HK-2 (cell line): ENCODE data around the gene SUPT6H.
"Not testable (repeated sequence)": the region's sequence is repeated elsewhere in the genome, so short reads cannot be mapped to it uniquely, and the experiment has no call there.

Experiments
- DNase-seq: peaks from one replicate; pipeline ENCODE4 v3.0.0-alpha.2; 2018; ENCODE audit not compliant: unreplicated experiment

Gene SUPT6H

DNA sequence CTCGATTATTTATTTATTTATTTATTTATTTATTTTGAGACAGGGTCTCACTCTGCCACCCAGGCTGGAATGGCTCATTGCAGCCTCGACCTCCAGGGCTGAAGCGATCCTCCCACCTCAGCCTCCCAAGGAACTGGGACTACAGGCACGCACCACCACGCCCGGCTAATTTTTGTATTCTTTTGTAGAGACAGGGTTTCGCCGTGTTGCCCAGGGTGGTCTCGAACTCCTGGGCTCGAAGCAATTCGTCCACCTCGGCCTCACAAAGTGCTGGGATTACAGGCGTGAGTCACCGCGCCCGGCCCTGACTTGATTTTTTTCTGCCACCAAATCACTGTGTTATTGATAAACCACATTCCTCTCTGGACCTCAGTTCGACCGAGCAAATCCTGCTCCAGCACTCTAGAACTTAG, 57.0 kb downstream of the SUPT6H start:
- no peak for DNase-seq

DNA sequence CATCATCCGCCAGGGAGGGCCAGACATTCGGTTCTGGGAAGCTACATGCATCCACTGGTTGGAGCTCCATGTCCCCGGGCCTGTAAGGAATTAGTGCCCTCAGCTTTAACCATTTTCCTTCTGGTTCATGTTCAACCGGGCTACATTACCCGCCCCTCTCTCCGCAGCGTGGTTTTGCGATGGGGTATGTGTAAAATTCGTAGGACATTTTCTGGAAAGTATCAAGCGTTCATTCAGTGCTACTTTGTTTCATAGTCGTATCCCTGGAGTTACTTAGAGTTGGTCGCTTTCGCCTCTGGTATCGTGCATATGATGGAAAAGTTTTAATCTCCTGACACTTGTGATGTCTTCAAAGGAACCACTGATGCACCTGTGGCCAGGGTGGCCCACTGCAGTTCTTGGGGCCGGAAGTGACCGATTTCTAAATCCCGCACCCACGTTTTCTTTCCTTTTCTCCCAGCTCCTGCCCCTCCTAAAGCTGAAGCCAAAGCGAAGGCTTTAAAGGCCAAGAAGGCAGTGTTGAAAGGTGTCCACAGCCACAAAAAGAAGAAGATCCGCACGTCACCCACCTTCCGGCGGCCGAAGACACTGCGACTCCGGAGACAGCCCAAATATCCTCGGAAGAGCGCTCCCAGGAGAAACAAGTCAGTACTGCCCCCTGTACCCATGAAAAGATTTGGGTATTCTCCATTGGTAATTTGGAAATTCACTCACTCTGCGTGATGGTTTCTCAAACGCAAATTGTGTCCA, 58.4 kb downstream of the SUPT6H start:
- no peak for DNase-seq

DNA sequence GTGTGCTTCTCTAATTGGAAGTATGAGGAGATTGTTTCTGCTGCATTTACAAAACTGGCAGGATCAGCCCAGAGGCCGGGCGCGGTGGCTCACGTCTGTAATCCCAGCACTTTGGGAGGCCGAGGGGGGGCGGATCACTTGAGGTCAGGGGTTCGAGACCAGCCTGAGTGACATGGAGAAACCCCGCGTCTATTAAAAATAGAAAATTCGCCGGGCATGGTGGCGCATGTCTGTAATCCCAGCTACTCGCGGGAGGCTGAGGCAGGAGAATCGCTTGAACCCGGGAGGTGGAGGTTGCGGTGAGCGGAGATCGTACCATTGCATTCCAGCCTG, 59.0 kb downstream of the SUPT6H start:
- not testable (repeated sequence) for DNase-seq

DNA sequence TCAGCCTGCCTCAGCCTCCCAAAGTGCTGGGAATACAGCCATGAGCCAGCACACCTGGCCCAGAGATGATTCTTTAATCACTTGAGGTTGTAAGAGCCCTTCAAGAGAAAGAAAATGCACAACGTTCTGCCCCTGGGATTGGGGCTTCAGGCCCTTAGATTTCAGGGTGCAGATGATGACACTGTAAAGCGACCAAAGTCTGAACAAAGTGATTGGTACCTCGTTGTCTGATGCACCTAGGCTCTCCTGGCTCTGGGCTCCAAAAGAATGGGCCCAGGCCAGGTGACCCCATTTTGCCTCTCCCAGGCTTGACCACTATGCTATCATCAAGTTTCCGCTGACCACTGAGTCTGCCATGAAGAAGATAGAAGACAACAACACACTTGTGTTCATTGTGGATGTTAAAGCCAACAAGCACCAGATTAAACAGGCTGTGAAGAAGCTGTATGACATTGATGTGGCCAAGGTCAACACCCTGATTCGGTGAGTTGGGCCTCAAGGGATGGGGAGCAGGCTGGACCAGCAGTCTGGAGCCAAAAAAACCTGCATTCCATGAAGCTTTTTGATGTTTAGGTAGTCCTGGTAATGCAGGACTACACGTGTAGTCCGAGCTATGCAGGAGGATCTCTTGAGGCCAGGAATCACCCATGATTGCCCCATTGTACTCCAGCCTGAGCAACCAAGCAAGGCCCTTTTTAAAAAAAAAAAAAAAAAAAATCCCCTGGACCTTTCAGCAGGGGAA, 60.6 kb downstream of the SUPT6H start:
- no peak for DNase-seq

DNA sequence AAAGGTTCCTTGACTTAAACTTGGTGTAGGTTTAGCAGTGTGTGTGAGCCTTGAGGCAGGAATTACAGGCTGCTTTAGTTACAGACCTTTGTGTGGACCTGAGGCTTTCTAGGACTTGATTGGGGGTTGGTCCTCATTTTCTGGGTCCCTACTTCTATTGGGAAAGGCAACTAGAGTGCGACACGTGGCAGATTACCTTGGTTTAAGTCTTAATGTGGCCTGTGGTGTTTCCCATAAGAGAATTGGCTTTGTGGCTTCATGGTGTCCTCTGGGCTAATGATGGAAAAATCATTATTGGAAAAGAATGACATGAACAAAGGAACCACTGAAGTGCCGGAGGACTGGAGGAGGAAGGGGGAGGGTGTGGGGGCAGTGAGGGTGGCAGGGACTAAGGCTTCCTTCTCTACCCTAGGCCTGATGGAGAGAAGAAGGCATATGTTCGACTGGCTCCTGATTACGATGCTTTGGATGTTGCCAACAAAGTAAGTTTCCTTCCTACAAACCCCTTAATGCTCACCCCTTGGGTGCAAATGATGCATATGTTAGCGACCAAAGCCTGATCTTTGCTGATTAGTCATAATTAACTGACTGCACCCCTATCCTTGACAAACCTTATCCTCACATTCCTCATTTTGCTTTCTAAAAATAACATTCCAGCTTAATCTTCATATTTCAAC, 61.3 kb downstream of the SUPT6H start:
- DNase-seq, result no peak

DNA sequence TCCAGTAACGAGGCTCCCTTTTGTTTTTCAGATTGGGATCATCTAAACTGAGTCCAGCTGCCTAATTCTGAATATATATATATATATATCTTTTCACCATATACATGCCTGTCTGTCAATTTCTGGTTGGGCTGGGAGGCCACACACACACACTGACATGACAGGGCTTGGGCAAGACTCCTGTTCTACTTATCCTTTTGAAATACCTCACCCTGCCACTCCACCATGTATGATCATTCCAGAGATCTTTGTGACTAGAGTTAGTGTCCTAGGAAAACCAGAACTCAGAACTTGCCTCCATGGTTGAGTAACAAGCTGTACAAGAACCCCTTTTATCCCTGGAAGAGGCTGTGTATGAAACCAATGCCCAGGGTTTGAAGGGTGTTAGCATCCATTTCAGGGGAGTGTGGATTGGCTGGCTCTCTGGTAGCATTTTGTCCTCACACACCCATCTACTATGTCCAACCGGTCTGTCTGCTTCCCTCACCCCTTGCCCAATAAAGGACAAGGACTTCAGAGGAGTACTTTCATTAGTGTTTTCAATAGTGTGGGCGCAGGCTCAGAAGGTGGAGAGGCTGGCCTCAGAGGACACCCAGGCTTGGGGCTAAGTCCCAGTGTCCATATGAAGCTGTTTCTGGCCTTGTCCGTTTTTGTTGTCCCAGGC, 62.0 kb downstream of the SUPT6H start:
- not testable (repeated sequence) for DNase-seq

DNA sequence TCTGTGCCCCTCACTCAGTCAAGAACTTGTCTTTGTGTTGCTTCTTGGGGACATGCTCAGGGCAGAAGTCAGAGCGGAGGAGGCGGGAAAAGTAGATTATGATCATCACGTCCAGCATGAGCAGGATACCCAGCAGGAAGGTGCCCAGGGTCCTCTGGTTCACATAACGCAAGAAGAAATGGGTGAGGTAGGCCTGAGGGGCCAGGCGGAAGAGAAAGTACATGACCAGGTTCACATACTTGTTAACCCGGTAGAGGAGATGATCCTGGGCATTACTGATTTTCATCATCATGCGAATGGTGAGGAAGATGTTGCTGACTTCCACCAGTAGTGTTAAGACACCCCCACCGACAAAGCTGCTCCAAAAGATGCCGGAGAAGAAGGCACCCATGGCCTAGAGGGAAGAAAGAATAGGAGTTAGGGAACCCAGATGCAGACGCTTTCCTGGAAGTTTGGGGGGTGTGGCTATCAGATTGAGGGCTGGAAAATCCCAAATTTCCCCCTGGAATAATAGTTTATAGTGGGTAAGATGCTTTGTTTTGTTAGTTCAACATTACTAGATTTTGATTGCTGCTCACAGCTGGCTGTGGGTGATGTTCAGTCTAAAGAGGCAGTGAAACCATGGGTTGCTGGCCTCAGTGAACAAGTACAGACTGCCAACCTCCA, 62.6 kb downstream of the SUPT6H start:
- DNase-seq, result no peak

DNA sequence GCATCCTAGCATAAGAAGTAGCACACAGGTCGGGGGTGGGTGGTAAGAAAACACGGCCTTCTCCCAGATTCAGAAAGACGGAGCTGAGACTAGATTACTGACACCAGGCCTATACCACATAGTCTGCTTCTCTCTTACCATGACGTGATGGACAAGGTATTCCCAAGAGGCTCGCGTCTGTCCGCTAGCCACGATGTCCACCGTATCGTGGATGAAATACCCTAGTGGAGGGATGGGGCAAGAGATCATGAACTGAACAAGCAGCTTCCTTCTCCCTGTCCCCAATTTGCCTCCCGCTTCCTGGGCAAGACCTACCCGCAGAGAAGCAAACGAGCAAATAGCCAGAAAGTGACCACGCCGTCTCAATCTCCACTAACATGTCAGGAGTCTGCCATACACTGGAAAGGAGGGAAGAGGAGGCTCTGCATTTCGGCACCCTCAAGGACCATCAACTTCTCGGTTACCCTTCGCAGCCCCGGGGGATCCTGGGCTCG, 63.2 kb downstream of the SUPT6H start:
- DNase-seq, result peak; percentile 74

DNA sequence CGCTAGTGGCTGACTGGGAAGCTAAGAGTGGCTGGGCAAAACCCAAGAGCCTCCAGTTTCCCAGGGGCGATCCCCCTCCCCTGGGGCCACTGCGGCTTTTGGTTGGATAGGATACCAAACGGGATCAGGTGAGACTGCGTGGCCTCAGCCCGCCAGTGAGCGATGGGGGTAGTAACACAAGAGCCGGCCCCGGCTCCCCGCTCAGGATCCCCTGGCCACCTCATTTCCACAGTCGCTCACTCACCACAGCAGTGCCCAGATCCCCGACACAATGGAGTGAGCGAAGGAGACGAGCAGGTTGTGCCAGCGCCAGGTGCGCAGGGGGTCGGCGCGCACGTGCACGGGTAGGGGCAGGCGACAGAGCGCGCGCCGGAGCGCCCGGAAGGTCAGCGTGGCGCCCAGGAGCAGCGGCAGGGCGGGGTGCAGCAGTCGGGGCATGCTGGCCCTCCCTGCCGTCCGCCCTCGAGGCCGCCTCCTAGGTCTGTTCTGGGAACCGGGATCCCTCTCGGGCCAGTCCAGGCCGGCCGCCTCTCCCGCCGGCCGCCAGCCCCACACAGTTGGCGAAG, 63.7 kb downstream of the SUPT6H start:
- DNase-seq, result peak; percentile 87

DNA sequence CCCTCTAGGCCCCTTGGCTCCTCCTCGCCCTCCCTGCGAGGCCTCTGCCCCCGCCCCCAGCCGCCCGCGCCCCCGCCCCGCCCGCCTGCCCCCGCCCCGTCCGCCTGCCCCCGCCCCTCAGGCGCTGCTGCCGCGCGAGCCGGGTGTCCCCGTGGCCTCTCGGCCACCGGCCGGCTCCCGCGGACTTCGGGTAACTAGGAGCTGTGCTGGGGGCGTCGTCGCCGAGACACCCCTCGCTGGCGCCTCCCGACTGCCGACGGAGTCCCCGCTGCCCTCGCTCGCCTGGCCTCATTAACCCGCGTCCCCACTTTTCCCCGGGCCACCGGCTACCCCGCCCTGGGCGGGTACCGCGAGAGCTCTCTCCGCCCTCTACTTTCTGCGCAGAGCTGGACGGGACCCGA, 64.2 kb downstream of the SUPT6H start, which contains the start of gene TLCD1:
TLCD1 (minus strand) TSS at position 8 of the 401 bp plus-strand sequence. CDS start 136 bp downstream, outside the sequence.
- peak; percentile 80 for DNase-seq

DNA sequence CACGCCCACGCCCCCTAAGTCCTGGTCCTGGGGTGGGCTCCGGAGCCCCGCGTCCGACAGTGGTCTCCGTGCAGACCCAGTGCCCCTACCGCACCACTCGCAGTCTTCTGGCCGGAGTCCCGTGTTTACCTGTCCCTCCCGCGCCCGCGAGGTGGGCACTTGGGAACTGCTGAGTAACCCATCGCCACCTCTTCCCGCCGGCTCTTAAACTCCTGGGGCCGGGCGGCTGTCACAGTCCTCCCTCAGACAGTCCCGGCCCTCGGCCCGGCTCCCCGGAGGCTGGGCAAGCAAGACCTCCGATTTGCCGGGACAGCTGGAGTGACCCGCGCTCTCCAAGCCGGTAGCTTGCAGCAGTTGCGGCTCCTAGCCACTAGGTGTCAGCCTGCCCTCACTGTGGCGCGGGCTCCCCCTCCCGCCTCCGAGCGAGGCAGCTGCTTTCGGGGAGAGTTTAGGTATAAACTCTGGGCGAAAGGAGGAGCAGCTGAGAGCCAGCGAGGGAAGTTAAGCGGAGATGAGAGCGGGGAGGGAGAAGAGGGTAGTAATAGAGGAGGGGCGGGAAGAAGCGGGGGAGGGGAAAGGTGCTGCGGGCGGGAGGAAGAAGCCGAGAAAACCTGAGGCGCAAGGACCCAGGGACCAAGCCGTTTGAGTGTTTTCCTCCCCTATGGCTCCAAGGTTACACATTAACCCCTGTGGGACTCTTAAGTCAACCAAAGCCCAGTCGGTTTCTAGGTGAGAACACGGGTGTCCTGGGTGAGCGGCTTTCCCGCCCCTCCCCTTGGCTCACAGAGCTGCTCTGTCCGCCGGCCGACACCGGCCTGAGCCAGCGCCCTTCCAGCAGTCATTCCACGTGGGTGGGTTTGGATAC, 64.9 kb downstream of the SUPT6H start:
- peak; percentile 97 for DNase-seq

DNA sequence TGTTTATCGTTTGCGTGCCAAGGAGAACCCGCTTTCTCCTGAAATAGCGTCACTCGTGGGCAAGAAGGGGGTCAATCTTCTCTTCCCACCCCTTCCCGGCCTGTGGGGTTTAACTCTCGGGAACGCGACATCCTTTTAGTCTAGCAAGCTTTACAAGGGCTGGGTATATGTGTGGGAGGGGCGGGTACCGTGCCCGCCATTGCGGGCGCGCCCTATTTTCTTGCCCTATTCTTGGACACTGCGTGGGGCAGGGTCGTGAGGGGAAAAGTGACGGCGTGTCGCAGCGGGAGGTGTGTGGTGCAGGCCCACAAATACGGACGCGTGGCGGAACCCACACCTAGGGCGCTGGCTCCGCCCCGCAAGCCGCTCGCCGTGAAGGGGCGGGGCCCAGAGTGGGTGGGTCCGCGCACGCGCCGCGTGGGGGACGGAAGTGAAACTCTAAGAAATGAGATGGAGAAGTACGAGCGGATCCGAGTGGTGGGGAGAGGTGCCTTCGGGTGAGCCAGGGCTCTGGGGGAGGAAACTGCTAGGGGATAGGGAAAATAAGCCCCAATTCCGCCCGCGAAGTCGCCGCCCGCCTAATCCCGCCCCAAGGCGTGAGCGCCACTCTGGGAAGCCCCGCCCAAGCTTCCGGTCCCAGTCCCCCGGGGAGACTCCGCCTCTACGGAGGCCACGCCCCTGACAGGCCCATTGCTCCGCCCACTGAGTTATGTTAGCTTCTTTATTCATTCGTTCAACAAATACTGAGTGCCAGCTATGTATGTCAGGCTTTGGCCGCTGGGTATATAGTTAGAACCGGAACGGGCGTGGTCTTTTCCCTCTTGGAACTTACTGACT, 66.6 kb downstream of the SUPT6H start, which contains the start of gene NEK8:
NEK8 (plus strand) TSS at position 425 of the 837 bp plus-strand sequence; CDS start at position 451, 26 bp downstream.
- peak; percentile 95 for DNase-seq

DNA sequence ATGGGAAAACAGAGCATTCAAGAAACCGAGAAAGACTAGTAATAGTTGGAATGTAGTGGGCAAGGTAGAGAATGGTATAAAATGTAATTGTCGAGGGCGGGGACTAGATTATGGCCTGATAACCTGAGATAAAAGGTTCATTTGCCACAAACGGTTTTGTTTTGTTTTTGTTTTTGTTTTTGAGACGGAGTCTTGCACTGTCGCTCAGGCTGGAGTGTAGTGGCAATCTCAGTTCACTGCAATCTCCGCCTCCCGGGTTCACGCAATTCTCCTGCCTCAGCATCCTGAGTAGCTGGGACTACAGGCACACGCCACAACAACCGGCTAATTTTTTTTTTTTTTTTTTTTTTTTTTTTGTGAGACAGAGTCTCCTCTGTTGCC, 67.9 kb downstream of the SUPT6H start:
- DNase-seq, result no peak

DNA sequence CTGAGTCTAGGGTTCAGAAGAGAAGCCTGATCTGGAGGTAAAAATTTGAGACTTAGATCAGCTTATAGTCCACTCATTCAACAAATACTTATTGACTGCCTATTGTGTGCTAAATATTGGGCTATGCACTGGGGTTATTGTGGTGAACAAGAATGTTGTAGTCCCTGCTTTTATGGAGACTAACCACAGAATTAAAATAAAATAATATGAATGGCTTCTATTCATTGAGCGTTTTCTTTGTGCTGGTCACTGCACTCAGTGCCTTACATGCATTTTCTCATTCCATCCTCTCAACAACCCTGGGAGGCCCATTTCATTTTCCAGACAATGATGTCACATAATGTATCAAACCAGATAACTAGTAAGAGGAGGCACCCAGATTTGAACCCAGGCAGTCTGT, 71.3 kb downstream of the SUPT6H start:
- no peak for DNase-seq

DNA sequence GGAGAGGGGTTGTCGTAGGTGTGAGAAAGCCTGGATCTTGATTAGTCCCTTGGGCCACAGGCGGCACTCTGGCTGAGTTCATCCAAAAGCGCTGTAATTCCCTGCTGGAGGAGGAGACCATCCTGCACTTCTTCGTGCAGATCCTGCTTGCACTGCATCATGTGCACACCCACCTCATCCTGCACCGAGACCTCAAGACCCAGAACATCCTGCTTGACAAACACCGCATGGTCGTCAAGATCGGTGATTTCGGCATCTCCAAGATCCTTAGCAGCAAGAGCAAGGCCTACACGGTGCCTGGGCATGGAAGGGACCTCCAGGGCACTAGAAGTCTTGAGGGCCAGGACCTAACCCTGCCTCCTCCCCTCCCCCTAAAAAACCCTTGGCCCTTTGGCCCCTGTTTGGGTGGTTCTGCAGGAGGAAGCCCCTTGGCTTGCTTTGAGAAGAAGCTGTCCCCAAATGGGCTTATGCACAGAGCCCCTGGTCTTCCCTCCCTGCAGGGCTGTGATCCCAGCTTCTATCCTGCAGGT, 72.8 kb downstream of the SUPT6H start:
- no peak for DNase-seq

DNA sequence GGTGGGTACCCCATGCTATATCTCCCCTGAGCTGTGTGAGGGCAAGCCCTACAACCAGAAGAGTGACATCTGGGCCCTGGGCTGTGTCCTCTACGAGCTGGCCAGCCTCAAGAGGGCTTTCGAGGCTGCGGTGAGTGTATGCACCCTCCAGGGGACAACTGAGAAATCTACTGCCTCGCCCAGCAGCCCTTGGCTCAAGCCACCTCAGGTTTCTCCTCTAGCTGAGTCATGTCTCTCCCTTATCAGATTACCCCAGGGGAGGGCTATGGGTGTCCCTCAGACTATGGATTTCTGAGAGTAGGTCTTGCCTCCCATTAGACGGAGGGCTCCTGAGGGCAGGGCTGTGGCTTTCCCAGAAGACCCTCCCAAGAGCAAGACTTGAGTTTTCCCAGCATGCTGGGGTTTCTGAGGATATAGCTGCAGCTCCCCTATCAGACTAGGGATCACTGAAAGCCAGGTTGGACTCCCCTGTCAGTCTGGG, 73.3 kb downstream of the SUPT6H start:
- DNase-seq, result no peak

DNA sequence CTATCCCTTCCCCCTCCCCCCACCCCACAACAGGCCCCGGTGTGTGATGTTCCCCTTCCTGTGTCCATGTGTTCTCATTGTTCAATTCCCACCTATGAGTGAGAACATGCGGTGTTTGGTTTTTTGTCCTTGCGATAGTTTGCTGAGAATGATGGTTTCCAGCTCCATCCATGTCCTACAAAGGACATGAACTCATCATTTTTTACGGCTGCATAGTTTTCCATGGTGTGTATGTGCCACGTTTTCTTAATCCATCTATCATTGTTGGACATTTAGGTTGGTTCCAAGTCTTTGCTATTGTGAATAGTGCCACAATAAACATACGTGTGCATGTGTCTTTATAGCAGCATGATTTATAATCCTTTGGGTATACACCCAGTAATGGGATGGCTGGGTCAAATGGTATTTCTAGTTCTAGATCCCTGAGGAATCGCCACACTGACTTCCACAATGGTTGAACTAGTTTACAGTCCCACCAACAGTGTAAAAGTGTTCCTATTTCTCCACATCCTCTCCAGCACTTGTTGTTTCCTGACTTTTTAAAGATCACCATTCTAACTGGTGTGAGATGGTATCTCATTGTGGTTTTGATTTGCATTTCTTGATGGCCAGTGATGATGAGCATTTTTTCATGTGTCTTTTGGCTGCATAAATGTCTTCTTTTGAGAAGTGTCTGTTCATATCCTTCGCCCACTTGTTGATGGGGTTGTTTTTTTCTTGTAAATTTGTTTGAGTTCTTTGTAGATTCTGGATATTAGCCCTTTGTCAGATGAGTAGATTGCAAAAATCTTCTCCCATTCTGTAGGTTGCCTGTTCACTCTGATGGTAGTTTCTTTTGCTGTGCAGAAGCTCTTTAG, 74.1 kb downstream of the SUPT6H start:
- not testable (repeated sequence) for DNase-seq

DNA sequence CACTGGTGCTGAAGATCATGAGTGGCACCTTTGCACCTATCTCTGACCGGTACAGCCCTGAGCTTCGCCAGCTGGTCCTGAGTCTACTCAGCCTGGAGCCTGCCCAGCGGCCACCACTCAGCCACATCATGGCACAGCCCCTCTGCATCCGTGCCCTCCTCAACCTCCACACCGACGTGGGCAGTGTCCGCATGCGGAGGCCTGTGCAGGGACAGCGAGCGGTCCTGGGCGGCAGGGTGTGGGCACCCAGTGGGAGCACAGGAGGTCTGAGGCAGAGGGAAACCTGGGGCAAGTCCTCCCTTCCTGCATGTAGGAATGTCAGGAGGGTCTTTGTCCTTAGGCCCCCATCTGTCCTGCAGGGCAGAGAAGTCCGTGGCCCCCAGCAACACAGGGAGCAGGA, 75.3 kb downstream of the SUPT6H start:
- DNase-seq, result no peak
